Right ventricle myocardium inferior (tissue), 1 donor: ENCODE results near the gene MFF. TPM values are rescaled to one million over a fixed set of nuclear protein-coding genes. Genes with fewer than 3 reads are reported as not detected.

Experiments
- ATAC-seq: fragments of 200-7000 bp; cut with Tn5 transposase; one replicate; pipeline ENCODE4 v1.9.1; 2020; ENCODE audit warnings: mild to moderate bottlenecking, moderate library complexity
- DNase-seq: peaks from one replicate; pipeline ENCODE4 v3.0.0; 2021; ENCODE audit errors: missing footprints
- intact Hi-C: fragments of 100-400 bp; cut with DNase I; formaldehyde crosslinking; loops from one replicate; pipeline ENCODE4 v1.11.0; 2022
- total RNA-seq: library from RNA; stranded (reverse); fragmentation: NEBNext Ultra II Directional; extraction: Animal tissue kit (Norgen Biotek cat#: 25700); gene quantifications from one replicate; pipeline ENCODE4 v1.2.1, GENCODE V29; 2021
- donor health status: DM: no; HTN: yes; CAD: no; lungs with severe emphysema.

MFF gene
- total RNA-seq, 1 donor from 2014 or later: 91.5 TPM

DNA sequence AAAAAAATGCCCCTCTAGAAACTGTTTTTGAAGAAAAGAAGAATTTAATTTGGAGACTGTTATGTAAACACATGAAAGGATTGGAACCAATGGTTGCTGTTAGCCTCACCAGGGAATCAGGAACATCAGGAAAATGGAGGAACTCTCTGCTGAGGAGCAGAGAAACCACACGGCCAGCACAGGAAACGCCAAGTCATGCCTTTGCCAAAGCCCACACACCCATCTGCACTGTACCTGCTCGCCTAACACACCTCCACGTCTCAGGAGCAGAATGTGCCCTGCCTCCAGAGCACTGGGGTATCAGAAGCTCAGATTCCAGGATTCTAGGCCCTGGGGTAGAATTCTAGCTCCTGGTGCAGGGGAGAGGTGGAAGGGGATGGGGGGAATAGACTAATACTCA is 72.5 kb downstream of the MFF start:
- DNase-seq (no peak), ATAC-seq (no peak)
- intact Hi-C loops: no loop called here

DNA sequence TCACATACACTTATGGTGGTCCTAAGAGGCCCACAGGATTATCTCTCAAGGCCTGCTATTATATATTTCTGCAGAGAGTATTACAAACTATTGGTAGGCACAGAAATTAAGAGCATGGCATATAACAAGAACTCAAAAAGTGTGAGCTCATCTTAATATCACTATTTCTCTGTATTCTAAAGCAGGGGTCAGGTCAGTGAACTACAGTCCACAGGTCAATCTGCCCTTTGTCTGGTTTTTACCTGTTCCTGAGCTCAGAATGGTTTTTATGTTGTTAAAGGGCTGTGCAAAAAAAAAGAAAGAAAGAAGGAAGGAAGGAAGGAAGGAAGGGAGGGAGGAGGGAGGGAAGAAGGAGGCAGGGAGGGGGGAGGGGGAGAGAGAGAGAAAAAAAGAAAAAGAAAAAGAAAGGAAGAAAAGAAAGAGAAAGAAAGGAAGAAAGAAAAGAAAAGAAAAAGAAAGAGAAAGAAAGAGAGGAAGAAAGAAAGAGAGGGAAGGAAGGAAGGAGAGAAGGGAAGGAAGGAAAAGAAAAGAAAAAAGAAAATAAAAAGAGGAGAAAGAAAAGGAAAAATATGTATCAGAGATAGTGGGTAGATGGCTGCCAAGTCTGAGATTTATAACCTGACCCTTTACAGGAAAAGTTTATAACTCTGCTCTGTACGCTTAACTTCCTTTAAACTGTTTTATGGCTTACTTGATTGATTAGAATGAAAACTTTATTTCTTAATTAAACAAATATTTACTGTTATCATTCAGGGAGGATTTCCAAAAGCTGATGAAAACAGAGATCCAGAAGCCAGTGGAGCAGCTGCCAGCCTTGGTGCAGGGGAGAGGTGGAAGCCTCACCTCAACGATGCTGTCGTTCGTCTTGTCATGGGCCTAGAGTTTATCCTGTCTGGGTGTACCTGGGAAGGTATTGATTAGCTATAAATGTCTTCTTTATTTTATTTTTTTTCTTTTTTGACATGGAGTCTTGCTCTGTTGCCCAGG is 73.9 kb downstream of the MFF start:
- intact Hi-C loops: no loop called here
- DNase-seq: no peak
- no peak for ATAC-seq

DNA sequence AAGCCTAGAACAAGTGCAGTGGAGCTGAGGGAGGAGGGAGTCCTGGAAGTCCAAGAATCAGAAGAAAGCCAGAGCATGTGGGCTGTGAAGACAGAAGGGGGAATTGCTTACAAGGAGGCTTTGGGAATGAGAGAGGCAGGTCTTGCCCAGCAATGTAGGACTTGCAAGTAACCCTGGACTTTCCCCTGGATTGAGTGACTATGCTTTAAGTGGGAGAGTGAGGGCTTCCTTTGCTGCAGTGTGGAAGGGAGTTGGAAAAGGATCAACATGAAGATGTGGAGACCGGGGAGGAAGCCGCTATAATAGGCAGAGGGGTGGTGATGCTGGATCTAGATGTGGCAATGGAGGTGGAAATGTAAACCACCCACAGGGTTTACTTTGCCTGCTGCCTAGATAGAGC is 76.5 kb downstream of the MFF start:
- intact Hi-C loops: no loop called here
- DNase-seq (no peak), ATAC-seq (no peak)

DNA sequence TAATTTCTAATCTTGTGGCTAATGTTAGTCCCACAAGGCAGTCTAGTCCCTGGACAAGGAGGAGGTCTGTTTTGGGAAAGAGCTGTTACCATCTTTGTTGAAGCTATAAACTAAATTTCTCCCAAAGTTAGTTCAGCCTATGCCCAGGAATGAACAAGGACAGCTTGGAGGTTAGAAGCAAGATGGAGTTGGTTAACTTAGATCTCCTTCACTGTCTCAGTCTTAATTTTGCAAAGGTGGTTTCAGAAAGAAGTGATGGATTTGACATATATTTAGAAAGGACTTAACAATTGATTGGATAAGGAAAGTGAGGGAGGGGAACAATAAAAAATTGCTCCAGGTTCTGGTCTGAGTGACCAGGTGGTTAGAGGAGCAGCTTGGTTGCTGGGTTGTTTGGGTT is 77.3 kb downstream of the MFF start:
- intact Hi-C loops: no loop called here
- DNase-seq (no peak), ATAC-seq (no peak)

DNA sequence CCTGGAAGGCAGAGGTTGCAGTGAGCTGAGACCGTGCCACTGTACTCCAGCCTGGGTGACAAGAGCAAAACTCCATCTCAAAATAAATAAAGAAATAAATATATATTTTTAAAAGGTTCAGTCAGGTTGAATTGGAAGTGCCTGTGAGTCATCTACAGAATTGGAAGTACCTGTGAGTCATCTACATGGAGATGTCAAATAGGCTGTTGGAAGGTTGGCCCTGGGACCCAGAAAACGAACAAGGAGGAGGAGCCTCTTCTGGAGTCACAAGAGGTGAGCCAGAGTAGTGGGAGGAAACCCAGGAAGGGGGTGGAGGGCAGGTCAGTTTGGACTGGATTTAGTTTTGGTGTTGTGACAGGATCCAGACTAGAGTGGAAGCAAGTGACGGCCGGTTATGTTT is 77.9 kb downstream of the MFF start:
- DNase-seq (no peak), ATAC-seq (no peak)
- intact Hi-C loops: no loop called here

DNA sequence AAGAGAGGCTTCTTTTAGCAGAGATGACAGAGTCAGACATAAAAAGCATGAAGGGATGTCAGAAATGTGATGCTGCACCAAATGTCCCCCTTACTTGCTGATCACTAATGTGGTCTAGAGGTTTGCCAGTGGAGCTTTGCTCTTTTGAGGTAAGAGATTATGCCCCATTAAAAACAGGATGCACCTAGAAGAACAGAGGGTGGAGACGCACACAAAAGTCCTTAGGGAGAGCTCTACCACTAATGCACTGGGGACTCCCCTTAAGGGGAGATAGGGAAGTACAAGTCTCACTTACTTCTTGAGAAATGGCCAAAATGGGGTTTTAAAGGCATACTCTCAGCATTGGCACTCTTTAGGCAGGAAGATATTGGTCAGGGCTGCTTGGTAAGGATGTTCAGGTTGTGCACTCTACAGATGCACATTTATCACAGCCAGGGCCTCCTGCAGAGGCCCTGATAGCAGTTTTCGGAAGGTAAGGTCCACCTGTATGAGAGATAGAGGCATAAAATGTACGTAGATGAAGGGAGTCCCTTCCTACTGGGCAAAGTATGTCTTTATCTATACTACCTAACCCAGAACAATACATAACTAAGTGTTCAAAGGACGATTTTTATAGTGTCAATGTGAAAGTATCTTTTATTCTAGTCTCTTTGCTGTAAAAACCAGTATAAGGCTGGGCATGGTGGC is 79.7 kb downstream of the MFF start:
- intact Hi-C loops: loop anchor here (5.0 kb wide), 1 partner anchor 253 kb away; no protein-coding TSS in a partner anchor
- ATAC-seq (no peak), DNase-seq (no peak)

DNA sequence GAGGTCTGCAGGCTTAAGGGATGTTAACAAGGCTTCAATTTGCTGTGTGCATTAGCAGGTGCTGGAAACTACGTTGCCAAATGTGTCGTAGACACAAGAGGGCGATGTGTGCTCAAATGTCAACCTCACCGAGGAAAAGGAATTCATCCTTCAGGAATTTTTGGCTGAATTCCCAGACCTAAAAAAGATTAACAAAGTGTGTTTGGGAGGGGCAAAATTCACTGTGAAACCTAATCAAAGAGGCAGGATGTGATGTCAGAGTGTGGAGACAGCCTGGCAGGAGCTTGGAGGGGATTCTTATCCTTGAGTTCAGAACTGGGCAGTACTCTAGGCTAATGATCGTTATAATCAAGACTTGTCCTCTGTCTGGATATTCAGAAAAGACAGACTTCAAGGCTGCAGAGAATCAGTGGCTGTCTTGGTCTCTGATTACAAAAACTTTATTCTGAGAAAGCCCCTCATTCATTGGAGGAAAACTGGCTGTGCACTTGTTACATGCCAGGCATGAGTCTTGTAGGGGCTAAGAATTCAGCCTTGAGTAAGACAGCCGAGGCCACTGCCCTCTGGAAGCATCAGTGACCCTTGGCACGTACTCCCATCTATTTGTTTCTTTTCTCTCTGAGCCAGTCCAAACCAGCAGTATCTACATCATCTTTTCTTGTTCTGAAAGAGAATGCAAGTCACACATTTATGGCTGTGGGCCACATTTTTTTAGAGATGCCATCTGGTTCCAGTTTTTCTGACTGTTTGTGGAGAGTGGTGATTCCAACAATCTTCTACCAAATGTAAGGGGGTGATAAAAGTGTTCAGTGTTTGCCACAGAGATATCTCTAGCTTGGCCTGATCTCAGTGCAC is 81.4 kb downstream of the MFF start:
- intact Hi-C loops: loop anchor here (2.0 to 5.0 kb wide), 3 partner anchors 64 to 360 kb away; no protein-coding TSS in a partner anchor
- no peak for DNase-seq
- peak; percentile 85 for ATAC-seq

Other genes with a start within 250 kb of the MFF start
- 13.6 TPM for gene COL4A4, start 161.0 kb upstream of the MFF start, total RNA-seq
- gene COL4A3, start 160.6 kb upstream of the MFF start, total RNA-seq: 5.5 TPM
- not detected for gene TM4SF20, start 54.1 kb downstream of the MFF start, total RNA-seq
- gene SCYGR1, start 62.7 kb downstream of the MFF start, total RNA-seq: not detected
- 57.8 TPM for gene AGFG1, start 146.9 kb downstream of the MFF start, total RNA-seq